Heart left ventricle (tissue), 13 donors: ENCODE results near the gene RUNX1.

Experiments
- CTCF ChIP-seq, 12 donors: fragments of 200-600 bp; sonication (generic) in 4 of 12; IDR thresholded peaks; one replicate each; pipeline versions ENCODE4 v1.5.0 to v1.8.0; 2018 to 2022; ENCODE audit warnings: antibody characterized with exemption in 12 of 12, mild to moderate bottlenecking in 5 of 12
- POLR2A ChIP-seq, 2 donors: fragments of 450-650 bp; IDR thresholded peaks; one replicate each; pipeline ENCODE4 v1.6.1; 2017; ENCODE audit warnings: antibody characterized with exemption in 2 of 2, mild to moderate bottlenecking in 2 of 2, moderate library complexity in 2 of 2
- donor health status: ischemic (EF 13 %, LVEDD 7.1; RV severe dilation, severe dysfunction).
- donor health status: DM: no; HTN: yes; CAD: no.
- donor health status: DM: no; HTN: no; CAD: no.
- donor health status: ischemic (EF 25% LVEDD 6.9; RV normal size, moderate dysfunction).
- donor health status: ischemic (EF 25% LVEDD 5.7; RV mildly dilated, moderate dysfunction).
- donor health status: ischemic (EF 35%, LVEDD 5.7; RV mildly dilated, moderate dysfunction).
- donor health status: nonischemic (EF 11% LVEDD 7.7; RV severe dilation, severe dysfunction).
- donor health status: DM: yes; HTN: yes; CAD: no.
- donor health status: PGD.
- donor health status: ischemic (EF 29% LVEDD 5.4; RV normal size, mild dysfunction).
- donor health status: nonischemic (EF 23%, LVEDD 6.1; RV moderate dilation, normal function).

GRCh38 chr21:34770576-34770975, 278.5 kb downstream of the RUNX1 start:
- TF ChIP-seq CTCF (IDR thresholded peaks at IDR 0.05) (no peak), POLR2A (IDR thresholded peaks at IDR 0.05) (no peak)
